PC-9 (cell line): ENCODE results near the gene LSM2.

ENCODE experiments used
- CTCF ChIP-seq: fragments of 200-600 bp; sonication (generic); conservative IDR thresholded peaks from 2 replicates; pipeline ENCODE4 v1.6.1; 2017; ENCODE audit warnings: mixed run types, antibody characterized with exemption, mild to moderate bottlenecking, moderate library complexity
- EZH2 ChIP-seq: fragments of 200-600 bp; sonication (generic); IDR thresholded peaks from 2 replicates; pipeline ENCODE4 v1.8.0; 2017; ENCODE audit warnings: antibody characterized with exemption, low read depth

DNA sequence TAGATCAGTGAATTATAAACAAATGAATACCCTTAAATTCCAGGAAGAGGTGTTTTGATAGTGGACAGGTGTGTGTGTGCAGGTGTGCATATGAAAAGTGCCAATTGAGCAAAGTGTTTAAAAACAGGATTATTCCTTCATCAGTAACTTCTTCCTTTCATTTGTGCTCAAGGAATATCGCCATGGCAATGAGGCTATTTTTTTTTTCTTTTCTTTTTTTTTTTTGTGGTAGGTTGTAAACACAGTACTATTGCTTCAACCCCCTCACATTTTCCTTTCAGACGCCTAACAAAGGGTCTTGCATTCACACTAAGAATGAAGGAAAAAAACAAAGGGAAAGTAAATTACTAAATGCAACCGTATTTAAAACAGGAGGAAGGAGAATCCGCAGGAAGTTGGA is 18.8 kb upstream of the LSM2 start:
- TF ChIP-seq CTCF: no peak
- TF ChIP-seq EZH2: no peak
